GM19238 (cell line): Measurements from ENCODE around the gene CRYL1.

Experiments
- DNase-seq: peaks from one replicate; pipeline ENCODE4 v3.0.0; 2011; ENCODE audit warnings: low spot score; ENCODE audit not compliant: insufficient read length

CRYL1 gene, protein sequence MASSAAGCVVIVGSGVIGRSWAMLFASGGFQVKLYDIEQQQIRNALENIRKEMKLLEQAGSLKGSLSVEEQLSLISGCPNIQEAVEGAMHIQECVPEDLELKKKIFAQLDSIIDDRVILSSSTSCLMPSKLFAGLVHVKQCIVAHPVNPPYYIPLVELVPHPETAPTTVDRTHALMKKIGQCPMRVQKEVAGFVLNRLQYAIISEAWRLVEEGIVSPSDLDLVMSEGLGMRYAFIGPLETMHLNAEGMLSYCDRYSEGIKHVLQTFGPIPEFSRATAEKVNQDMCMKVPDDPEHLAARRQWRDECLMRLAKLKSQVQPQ

DNA sequence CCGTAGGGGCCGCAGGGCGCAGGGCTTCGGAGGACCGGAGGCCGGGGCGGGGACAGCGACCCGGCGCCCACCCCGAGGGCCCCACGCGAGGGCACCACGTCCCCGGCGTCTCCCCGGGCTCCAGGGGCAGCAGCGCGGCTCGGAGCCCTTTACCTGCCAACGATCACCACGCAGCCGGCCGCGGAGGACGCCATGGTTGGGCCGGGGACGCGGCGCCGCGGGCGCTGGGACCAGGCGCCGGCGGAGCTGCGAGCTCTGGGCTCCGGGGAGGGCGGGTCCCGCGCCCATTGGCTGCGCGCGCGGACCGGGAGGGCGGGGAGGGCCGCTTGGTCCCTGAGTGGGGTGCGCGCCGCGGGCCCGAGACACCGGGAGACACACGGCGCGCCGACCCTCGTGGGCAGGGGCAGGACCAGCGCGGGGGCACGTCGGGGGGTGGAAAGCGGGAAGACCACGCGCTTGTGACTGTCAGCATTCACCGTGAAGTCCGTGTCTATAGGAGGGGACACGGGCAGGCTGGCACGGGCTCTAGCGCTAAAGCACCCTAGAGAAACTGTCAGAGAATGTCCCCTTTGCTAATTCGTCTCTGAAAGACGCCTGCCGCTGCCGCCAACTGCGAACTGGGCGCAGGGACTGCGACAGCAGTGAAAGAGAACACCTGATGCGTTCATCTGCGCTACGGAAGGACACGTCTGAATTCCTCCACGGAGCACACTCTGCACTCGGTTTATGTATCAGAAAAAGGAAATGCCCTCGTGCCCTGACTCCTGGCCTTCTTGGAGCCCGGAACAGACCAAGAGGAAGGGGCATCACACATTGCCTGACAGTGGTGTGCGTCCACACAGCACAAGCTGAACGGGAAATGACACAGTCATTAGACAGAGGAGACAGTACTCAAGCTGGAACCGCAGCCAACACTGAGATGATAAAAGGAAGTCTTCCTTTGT lies at the start of gene CRYL1:
TSS of gene CRYL1 (minus strand) at position 257 of the 944 bp plus-strand sequence. CDS start at position 194, 63 bp downstream.
- peak; percentile 58 for DNase-seq

DNA sequence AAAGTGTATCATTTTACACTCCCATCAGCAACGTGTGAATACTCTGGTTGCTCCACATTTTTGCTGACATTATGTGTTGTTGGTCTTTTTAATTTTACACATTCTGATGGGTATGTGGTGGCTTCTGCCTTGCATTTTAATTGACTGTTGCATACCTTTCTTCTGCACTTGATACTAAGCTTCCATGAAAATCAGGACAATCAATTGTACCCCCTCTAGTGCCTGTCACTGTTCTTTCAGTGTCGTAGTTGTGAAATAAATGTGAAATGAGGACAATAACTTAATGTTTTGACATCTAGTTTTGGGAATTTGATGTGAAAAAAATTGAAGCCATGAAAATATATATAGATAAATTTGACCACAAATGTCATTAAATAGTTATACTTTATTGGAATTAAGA lies 48.0 kb upstream of the CRYL1 start:
- no peak for DNase-seq

DNA sequence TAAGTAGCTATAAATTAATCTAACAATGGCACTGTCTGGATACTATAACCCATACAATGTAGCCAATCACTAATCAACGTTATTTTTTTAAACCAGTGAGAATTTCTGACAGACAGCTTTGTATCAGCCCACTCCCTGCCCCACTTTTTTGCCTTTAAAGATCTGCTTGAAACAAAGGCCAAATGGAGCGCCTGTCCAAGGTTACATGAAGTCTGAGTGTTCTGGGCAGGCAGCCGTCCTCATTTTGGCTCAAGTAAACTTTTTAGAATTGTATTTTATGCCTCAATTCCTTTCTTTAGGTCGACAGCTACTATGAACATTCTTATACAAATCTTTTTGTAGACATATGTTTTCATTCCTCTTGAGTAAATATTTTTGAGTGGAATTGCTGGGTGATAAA lies 47.5 kb upstream of the CRYL1 start:
- DNase-seq, result no peak

DNA sequence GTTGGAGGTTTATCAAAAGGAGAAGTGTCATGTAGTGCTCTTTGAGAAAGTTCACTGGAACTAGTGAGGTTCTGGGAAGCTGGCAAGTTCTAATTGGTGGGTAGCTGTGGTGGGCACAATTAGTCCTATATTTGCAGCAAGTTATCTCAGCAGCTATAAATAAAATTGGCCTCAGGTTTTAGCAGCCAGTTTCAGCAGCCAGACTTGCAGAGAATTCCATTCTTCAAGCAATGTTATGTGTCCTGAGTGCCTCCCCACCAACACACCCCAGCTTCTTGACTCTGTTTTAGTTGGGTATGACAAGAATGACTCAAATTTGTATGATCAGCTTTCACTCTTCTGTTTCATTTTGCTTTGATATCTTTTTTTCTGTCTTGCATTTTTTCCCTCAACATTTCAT lies 46.0 kb upstream of the CRYL1 start:
- DNase-seq, result no peak

DNA sequence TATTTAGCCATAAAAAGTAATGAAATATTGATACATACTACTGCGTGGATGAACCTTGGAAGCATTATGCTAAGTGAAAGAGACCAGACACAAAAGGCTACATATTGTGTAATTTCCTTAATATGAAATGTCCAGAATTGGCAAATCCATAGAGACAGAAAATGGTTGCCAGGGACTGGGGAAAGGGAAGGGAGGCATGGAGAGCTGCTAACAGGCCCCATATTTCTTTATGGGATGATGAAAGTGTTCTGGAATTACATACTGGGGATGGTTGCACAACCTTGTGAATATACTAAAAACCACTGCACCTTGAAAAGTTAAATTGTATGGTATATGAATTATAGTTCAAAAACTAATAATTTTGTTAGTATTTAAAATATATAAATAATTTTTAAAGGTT lies 44.9 kb upstream of the CRYL1 start:
- no peak for DNase-seq

DNA sequence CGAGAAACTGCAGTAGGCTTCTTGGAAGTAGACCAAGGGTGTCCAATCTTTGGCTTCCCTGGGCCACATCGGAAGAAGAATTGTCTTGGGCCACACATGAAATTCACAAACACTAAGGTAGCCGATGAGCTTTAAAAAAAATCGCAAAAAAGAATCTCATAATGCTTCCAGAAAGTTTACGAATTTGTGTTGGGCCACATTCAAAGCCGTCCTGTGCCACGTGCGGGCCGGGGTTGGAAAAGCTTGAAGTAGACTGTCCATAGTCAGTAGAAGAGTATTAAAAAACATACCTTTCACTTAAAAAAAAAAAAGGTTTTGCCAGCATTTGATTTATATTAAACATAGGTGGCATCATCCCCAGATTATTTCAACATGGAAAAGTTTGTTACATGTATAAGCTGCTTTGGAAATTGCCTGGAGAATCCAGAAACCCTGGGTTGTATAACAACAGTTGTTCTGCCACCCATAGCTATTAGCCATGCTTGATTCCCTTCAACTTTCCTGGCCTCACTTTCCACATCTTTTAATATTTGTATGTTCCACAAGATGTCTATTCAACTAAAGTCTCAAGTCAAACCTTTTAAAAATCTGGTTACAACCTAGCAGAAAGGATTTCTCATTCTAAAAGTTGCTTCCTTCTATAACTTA lies 42.3 kb upstream of the CRYL1 start:
- DNase-seq, result no peak

DNA sequence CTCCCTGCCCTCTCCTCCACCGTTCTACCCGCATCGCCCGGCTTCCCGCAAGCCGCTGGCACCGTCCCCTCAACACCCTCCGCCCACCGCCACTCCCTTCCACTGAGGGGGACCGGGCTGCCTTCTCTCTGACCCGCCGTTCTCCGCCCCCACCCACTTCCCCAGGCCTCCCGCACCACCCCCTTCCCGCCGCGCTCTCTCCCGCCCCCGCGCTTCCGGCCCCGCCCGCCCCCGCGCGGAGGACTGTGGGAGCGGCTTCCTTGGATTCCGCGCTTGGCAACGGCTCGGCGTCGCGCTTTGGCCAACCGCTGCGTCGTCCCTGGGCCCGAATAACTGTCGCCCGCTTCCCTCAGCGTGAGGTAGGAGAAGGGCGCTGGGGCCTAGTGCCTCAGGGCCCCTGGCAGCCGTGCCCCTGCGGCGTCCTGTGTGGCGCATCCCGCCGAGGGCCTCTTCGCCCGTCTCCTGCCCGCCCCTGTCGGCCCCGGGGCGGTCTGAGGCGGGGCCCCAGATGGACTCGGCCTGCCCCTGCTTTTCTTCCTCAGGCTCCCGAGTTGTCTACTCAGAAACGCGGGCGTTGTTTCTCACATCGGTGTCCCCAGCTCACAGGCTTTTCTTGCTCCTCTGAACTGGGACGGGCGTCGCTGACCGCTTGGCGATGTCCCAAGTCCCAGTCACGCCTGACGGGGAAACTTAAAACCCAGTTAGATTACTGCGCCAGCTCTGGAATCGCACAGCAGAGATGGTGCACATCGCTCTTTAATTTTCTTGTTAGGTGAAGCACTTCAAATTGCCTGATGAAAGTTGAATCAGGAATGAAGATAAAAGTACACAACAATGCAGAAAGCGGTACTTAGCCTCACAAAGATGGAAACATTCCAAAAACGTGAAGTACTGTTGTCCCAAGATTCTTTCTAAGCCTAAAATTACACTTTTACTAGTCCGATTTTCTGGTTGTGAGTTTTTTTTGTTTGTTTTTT lies 41.5 kb upstream of the CRYL1 start, which contains the start of gene IFT88:
TSS of gene IFT88 (plus strand) at position 260 of the 977 bp plus-strand sequence. CDS start 7,229 bp downstream, outside the sequence.
- DNase-seq, result peak; percentile 82

DNA sequence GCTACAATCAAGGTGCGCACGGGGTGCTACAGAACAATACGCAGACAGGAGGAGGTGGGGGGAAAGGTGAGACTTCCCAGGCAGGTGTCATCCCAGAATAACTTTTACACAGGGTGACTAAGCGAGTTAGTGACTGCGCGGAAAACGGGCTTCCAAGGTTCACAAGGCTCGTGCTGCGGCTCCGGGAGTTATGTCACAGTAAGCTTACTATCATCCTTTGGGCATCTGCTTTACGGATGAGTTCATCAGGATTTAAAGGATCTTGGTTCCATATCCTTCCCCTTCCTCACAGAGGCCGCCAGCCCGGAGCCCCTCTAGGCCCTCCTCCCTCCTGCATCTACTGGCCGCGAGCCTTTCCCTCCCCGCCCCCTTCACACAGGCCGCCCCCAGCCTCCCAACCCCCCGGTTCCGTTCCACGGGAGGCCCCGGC lies 40.8 kb upstream of the CRYL1 start:
- no peak for DNase-seq

DNA sequence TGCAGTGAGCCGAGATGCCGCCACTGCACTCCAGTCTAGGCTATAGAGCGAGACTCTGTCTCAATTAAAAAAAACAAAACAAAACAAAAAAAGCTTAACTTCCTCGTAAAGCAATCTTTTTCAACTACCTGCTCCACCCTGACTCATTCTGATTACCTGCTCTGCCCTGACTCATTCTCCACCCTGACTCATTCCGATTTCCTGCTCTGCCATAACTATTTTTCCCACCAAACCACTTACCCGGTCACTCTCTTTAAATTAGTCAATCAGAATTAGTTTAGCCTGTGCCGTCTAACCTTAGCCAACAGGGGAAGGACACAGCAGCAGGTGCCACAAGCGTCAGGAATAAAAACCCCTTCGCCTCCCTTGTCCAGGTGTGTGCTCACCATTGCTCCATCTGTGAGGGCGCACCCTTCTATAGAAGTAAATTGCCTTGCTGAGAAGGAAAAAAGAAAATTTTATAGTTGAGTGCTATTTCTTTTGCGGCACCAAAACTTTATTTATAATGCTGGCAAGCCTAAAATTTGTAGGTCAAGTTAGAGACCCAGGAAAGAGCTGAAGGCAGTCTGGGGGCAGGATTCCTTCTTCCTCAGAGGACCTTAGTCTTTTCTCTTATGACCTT lies 39.6 kb upstream of the CRYL1 start:
- DNase-seq, result no peak

DNA sequence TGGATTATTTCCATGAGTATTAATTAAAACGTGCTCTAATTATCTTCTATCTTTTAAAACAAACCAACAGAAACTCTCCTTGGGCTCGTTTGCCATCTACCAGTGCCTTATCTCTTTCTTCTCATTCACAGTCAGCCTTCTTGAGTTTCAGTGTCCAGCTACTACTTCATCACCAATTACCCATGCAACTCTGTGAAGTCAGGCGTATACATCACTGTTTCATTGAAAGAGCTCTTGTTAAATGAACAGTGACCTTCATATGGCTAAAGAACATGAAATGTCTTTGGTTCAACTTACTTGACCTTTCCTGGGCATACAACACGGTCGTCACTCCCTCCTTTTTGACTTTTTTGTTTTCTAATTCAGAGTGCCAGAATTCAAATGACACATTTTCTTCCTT lies 36.1 kb upstream of the CRYL1 start:
- DNase-seq, result no peak

DNA sequence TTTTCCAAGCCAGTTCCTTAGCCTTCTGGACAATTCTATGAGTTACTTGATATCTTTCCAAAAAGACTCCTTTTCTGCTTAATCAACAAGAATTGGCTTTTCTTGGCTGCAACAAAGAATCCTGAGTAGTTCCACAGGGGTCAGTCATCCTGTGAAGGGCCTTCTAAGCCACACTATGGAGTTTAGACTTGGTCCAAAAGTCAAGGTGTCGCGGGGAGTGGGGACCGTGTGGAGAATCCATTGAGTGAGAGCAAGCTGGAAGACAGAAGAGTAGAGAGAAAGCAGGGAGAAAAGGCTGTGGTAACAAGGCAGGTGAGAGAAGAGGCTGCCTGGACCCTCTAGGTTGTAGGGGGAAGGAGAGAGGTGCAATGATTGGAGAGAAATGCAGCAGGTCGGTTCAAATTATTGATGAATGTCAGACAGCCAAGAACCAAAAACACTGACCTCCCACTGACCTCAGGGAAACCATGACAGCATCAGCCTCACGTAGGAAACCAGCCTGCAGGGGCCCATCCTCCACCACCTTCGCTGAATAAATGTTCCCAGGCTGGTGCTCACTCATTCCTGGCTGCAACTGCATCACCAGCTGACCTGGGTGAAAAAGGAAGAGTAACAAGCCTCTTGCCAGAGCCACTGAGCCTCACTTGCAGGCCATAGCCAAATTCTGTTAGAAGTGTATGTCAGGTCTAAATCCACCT lies 34.2 kb upstream of the CRYL1 start:
- DNase-seq, result no peak

DNA sequence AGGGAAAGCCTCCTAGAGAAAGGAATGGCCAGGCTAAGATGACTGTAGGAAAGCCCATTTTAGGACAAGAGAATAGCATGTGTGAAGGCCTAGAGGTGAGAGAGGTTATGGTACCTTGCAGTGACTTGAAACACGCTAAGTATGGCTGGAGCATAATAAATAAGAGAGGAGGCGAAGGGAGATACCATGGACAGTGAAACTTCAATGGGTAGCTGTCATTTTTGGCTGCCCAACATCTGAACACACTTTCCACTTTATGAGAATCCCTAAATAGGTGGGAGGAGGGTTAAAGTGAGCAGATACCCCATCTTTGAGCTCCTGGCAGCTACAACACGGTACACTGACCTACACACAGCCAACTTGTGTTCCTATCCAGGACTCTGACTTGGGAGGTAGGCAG lies 33.3 kb upstream of the CRYL1 start:
- DNase-seq, result no peak

DNA sequence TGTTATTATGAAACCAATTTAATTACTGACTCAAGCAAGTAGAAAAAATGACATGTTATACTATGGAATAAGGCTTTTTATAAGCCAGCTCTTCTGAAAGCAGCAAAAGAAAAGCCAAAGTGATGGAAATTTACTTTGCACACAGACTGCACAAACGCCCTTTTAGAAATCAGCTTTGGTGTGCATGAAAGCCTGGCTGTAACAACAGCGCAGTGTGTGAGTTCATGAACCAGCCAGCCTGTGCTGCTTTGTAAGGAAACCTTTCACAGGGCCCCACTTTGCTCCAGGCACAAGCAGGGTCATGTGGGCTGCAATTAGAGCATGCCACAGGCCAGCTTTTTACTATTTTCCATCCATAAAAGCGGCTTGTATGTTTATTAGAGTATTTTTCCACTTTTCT lies 27.7 kb upstream of the CRYL1 start:
- DNase-seq, result no peak

DNA sequence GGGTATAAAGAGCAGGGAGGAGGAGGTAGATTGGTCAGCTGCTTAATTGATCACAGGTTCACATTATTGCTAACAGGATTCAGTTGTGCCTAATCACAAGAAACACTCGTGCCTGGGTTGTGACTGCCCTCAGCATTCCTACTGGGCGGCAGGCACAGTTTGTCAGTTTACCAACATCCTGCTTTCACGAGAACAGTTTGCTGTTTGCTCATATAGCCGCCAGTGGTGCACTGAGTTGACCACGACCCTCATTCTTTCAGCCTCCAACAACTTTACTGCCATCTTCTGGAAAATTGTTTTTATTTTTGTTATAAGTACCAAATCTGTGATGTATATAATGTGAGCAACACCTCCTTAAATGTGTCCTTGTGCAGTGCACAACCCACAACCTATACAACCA lies 25.1 kb upstream of the CRYL1 start:
- no peak for DNase-seq

DNA sequence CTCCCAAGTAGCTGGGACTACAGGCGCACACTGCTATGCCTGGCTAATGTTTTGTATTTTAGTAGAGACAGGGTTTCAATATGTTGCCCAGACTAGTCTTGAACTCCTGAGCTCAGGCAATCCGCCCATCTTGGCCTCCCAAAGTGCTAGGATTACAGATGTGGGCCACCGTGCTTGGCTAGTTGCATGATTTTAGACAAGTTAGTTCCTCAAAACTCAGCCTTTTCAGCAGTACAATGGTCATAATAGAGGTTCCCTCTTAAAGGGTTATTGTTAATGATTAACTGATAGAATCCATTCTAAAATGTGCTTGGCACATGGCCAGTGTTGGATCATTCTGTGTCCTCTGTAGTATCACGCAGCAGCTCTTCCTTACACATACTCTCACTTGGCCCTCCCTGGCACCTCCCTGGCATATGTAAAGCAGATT lies 21.8 kb upstream of the CRYL1 start:
- DNase-seq, result no peak

DNA sequence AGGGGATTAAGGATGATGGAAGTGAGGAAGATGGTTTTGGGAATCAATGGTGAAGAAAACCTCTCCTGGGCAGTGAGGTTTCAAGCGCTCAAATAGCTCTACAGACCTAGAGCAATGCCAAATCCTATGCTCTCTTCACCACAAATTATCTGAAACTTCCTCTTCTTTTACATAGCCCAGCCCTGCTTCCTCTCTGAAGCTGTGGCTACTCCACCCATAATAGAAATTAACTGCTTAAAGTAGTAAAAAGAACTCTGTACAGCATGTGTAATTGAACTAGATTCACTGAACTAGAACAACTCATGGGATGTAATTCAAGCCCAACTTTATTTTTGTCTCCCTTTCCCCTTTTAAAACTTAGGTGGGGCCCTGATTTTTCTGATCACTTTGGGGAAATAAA lies 20.9 kb upstream of the CRYL1 start:
- no peak for DNase-seq

DNA sequence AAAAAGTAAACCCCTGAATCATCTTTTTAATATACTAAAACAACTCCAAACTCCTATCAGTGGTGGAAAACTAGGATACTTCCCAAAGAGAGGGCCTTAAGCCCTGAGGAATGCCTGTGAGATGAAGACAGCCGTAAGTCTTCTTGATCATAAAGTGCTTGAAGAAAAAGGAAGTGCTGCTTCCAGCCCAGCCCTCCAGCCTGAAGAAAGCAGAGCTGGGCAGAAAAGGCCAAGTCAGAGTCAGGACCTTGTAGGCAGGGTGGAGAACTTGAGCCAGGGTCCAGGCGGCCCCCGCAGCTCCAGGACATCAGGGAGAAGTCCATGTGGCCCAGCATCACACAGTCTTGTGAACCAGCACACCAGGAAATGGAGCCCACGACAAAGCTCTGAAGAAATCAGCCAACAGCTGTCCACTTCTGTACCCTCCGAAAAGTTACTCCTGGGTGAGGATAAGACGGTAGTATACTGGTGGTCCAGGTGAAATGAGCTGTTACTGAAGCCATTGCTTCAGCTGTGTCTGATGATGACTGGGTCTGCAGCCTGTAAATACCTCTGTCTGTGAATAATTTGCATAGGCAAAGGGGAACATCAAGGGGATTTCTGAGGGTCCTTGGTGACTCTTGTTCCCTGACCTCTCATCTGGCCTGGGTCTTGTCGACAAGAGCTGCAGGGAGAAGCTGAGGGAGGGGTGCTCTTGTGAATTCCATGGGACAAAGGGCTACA lies 18.7 kb upstream of the CRYL1 start:
- DNase-seq, result no peak

DNA sequence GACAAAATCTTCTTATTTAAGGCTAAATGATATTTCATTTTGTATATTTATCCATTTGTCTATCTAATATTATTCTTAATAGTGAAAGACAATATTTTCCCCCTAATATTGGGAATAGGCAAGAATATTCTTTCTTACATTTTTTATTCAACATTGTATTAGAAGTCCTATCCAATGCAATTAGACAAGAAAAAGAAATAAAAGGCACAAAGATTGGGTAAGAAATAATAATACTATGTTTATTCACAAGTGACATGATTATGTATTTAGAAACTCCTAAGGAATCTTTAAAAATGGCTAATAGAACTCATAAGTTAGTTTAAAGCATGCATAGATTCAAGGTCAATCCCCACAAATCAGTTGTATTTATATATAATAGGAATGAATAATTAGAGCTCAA lies 11.3 kb upstream of the CRYL1 start:
- DNase-seq, result no peak

DNA sequence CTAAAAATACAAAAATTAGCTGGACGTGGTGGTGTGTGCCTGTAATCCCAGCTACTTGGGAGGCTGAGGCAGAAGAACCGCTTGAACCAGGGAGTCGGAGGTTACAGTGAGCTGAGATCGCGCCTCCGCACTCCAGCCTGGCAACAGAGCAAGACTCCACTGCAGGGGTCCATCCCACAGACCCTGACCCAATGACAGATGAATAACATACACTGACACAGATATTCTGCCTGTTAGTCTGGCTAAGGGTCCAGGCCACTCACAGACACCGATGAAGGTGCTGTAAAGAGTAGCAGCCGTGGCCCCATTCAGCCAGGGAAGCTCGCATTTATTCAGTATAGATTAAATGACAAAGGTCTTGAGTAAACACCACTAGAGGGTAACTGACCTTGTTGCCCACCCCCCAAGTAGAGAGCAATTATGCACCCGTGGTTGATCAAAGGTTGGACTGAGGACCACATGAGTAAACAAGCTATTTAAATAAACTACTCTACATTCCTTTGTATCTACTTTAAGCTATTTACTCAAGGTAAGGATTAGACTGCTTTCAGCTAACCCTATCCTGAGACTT lies 8.5 kb upstream of the CRYL1 start:
- DNase-seq, result no peak
